NCI-H1417 treated with DMSO at 0.1 percent for 48 hours (cell line): Measurements from ENCODE around the gene UGGT2.
"Not testable (repeated sequence)": the region's sequence is repeated elsewhere in the genome, so short reads cannot be mapped to it uniquely, and the experiment has no call there.

Source experiments
- DNase-seq: peaks from one replicate; lab custom pipeline; 2025; lab: John Stamatoyannopoulos, UW

UGGT2 gene

DNA sequence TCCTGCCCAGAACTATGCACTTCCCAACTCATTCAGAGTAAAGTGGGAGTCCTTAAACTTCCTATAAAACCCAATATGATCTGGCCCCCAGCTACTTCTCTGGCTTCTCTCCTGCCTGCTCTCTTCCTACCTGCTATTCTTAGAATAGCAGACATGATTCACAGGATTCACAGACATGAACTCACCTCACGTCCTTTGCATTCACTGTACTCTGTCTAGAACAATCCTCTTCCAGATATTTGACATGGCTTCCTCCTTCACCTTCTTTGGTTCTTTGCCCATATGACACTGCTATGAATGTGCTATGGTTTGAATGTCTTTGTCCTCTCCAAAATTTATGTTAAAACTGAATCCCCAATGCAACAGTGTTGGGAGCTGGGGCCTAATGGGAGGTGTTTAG, 154.9 kb downstream of the UGGT2 start:
- no peak for DNase-seq

DNA sequence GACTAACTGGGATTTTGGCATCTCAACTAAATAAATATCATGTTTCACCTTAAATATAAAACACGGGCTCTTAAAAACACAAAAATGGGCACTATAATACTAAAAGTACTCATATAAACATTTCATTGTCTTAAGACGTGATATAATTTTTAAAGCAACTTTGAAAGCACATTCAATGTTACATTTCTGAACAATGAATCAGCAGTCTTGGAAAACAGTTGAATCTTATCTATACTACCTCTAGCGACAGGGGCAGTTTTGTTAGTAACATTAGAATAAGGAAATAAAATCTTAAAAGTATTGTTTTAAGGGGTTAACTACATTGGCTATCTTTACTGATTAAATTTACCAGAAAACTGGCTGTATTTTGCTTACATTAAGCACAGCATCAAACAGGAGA, 156.9 kb downstream of the UGGT2 start:
- DNase-seq, result no peak

DNA sequence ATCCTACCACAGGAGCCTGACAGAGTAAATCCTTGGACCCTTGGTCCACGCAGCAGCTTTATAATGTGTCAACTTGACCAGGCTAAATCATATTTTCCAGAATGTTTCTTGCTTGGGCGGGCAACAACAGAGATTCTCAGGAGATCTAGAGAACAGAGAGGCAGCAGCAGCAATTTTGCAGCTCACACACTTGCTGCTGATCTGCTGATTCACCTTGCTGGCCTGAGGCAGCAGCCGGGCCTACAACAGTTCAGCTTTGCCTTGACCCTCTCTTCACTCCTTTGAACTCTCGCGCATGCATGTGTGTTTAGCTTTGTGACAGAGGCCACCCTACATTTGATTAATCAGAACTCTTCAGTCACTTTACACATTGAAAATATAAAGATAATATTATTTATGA, 159.3 kb downstream of the UGGT2 start:
- DNase-seq, result no peak

DNA sequence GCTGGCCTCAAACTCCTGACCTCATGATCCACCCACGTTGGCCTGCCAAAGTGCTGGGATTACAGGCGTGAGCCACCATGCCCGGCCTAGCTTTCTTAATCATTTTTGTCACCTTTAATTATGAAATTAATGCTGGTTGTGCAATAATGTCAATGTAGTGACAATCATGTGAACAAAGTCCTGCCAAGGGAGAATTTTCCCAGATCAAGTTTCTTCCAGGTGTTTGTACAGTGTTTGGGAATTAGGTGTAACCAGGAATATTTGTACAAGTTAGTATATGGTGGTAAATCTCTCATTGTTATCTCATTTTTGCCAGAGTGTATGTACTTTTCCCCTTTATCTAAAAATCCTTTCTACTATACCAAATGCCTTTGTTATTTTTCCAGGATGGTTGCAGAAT, 171.1 kb downstream of the UGGT2 start:
- no peak for DNase-seq

DNA sequence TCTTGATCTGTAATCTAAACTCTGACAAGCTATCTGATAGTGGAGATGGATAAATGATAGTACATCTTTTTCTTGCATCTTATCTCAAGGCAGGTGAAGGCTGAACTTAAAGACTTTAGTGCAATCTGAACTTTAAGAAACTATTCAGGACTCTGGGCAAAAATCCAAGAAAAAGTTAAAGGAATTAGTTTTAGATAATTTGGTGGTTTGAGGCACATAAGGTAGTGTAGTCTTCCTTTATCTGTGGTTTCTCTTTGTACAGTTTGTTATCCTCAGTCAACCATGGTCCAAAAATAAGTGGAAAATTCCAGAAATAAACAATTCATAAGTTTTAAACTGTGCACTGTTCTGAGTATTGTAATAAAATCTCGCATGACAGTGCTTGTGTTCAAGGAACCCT, 172.9 kb downstream of the UGGT2 start:
- DNase-seq, result no peak

DNA sequence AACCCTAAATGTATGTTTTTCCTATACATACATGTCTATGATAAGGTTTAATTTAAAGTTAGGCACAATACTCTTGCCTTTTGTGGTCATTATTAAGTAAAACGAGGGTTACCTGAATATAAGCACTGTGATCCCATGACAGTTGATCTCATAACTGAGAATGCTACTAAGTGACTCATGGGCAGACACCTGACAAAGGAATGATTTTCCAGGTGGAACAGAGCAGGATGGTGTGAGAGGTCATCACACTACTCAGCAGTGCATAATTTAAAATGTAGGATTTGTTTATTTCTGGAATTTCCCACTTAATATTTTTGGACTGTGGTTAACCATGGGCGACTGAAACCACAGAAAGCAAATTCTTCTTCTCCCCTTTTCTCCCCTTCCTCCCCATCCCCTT, 178.9 kb downstream of the UGGT2 start:
- no peak for DNase-seq

DNA sequence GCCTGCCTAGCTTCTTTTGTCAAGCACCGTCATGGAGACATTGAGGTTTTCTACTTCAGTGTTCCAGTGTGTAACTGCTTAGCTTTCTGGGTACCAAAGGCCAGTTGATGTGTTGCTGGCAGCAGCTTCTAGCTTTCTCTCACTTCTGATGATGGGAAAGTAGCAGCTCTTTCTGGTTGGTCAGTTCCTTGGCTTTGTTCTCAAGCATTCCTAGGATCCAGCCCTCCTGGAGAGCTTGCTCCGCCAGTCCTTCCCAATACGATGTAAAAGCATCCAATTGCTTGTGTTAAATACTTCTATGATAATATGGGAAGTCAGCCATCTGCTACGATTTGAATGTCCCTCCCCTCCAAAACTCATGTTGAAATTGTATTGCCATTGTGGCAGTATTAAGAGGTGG, 182.8 kb downstream of the UGGT2 start:
- DNase-seq, result no peak

DNA sequence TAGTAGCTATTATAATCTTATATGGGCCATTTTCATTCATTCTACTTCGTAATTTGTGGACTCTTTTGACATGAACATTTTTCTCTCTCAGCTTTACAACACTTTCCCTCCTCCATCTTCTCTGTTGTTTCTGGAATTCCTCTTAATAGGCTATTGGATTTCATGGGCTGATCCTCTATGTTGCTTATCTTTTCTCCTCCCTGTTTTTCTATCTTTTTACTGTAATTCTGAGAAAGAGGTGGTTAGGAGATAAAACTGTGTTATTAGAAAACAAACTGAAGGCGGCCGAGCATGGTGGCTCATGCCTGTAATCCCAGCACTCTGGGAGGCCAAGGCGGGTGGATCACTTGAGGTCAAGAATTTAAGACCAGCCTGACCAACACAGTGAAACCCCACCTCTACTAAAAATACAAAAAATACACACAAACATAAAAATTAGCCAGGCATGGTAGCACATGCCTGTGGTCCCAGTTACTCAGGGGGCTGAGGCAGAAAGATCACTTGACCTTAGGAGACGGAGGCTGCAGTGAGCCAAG, 188.1 kb downstream of the UGGT2 start:
- DNase-seq, result no peak

DNA sequence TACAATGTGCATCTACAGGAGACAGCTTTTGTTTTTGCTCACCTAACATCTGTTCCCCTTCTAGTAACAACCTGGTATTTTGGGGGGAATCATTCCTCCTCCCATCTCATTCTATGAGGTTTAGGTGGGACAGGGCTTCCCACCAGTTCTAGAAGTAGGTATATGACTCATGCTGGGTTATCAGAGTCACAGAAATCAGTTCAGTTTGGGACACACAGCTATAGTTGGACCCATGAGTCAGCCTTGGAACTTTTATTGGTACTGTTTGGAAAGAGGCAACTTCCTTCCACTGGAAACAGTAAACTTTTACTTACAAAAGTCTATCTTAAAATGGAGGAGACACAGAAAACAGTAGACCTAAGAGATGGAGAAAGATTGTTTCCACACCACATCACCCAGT, 190.8 kb downstream of the UGGT2 start:
- DNase-seq, result no peak

DNA sequence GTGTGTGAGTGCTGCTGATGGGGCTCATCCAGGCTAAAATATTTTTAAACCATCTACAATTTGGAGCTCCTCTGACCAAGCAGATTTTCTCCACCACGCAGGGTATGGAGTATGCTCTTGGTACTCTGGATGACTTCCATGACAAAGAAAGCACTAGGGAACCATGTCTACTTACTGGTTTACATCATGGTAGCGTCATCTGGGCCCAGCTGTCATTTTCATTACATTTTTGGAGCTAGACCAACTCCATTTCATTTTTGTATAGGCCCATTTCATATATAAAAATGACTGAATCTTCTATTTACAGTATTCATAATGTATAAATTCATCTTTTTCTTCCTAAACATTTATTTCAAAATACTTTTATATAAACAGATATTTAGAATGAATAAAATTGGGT, 191.9 kb downstream of the UGGT2 start:
- DNase-seq, result no peak

DNA sequence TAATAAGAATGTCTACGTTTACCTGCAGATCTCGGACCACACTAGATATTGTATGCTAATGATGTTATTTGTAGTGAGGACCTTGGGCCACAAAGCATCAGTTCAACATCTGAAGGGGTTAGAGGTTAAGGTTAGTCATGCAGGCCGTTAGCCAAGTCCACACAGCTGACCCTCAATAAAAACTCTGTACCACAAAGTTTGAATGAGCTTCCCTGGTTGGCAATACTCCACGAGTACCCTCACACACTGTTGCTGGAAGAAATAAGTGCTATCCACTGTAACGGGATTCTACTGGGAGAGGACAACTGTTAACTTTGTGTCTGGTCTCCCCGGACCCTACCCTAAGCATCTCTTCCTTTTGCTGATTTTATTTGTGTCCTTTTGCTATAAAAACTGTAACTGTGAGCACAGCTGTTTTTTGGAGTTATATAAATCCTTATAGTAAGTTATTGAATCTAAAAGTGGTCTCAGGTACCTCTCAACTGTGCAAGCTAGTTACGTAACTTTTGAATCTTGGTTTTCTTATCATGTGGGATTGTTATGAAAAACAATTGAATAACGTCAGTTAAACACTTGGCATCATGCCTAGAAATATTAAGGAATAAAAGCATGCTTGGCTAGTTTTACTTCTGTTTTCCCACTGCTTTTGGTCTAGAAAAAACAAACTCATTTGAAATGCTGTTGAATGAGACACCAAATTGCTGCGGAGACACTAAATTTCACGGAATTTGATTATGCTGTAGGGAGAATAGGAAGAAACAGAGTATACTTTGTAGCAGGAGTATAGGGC, 194.7 kb downstream of the UGGT2 start:
- DNase-seq, result no peak

DNA sequence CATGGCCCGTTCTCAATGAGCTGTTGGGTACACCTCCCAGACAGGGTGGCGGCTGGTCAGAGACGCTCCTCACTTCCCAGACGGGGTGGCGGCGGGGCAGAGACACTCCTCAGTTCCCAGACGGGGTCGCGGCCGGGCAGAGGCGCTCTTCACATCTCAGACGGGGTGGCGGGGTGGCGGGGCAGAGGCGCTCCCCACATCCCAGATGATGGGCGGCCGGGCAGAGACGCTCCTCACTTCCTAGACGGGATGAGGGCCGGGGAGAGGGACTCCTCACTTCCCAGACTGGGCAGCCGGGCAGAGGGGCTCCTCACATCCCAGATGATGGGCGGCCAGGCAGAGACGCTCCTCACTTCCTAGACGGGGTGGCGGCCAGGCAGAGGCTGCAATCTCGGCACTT, 207.5 kb downstream of the UGGT2 start:
- DNase-seq, result not testable (repeated sequence)

DNA sequence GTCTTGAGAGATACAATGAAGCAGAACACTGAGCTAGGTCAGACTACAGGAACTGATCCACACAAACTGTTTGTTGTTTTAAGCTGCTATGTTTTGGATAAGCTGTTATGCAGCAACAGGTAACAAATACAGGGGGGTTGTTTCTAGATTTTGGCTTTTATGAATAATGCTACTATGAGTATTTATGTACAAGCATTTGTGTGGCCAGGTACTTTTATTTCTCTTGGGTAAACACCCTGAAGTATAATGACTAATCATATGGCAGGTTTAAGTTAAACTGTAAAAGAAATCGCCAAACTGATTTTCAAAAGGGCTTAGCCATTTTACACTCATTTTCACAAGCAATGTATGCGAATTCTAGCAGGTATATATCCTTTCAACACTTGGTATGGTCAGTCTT, 210.3 kb downstream of the UGGT2 start:
- DNase-seq, result no peak

DNA sequence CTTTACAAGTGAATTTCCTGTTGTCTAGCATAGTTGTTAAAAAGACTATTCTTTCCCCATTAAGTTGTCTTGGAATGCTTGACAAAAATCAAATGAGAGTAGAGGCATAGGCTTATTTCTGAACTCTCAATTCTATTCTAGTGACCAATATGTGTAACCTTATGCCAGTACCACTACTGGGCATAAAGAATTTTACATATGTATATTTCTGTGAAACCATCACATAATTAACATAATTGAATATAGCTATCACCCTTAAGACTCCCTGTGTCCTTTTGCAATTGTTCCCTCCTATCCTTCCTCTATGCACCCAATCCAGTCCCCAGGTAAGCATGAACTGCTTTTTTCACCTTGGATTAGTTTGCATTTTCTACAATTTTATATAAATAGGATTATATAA, 211.3 kb downstream of the UGGT2 start:
- DNase-seq, result no peak

DNA sequence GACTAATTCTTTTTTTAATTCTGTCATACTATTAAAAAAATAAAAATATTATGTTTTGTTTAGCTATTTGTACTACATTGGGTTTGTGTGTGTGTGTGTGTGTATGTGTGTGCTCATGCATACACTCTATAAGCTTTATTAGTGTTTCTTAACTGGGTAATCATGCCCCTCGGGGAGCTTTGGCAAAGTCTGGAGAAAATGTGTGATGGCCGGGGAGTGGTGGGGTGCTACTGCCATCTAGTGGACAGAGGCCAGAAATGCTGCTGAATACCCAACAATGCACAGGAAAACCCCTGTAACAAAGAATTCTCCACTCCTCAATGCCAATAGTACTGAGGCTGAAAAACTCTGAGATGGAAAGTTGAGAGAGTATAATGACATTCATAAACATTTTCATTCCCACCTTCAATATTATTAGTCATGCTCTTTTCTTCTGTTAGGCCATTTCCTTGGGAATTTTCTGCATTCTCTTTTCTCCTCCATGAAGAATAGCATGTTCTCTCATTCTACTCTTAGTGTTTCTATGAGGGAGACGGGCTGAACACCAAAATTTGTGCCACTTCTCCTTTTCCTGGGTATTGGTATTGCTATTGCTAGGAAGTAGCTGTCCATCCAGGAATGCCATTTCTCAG, 219.0 kb downstream of the UGGT2 start:
- DNase-seq, result peak; percentile 26

DNA sequence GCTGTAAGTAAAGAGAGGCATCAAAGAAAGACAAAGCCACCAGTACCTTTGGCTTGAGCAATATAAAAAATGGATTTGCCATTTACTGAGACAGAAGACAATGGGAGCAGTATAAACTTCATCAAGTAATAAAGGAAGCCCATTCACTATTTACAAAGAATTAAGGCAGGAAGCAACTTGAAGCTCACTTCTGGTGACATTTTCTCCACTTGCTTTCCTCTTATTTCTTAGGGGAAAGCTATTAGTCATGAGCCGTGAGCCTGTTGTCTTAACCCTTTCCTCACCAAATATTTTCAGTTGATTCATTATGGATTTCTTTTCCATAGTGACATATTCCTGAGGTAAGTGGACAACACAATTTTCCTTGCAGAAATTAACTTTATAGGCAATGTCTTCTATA, 219.5 kb downstream of the UGGT2 start:
- no peak for DNase-seq

DNA sequence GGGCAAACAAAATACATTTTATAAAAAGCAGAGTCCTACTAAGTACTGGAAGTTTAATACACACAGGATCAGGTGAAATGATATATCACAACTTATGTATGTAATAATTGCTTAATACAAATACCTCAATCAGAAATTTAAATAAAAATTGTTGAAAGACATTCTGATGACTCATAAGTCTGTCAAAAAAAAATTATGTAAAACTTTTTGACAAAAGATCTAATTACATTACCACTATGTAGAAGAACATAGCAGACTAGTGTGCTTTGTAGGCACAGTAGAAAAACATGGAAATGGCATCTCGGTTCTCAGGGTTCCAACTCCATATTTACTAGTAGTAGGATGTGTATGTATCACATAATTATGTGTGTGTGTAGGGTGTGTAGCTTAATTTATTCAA, 220.1 kb downstream of the UGGT2 start:
- DNase-seq, result no peak

DNA sequence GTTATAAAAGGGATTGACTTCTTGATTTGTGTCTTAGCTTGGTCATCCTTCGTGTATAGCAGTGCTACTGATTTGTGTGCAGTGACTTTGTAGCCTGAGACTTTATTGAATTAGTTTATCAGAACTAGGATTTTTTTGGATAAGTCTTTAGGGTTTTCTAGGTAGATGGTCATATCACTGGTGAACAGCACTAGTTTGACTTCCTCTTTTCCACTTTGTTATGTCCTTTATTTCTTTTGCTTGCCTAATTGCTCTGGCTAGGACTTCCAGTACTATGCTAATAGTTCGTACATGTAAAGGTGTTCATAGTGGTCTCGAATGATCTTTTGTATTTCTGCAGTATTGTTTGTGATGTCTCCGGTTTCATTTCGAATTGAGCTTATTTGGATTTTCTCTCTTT, 230.9 kb downstream of the UGGT2 start:
- no peak for DNase-seq

DNA sequence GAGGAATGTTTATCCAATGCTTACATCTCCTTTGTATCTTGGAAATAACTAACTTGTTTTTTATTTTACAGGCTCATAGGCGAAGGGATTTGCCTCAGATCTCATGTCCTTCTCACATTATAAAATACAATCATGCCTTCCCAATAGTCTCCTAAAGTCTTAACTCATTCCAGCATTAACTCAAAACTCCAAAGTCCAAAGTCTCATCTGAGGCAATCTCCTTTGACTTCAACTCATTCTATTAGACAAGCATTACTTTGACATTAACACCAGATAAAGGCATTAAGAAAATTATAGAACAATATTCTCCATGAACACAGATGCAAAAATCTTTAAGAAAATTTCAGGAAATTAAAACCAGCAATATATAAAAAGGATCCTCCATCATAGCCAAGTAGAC, 238.7 kb downstream of the UGGT2 start:
- no peak for DNase-seq

DNA sequence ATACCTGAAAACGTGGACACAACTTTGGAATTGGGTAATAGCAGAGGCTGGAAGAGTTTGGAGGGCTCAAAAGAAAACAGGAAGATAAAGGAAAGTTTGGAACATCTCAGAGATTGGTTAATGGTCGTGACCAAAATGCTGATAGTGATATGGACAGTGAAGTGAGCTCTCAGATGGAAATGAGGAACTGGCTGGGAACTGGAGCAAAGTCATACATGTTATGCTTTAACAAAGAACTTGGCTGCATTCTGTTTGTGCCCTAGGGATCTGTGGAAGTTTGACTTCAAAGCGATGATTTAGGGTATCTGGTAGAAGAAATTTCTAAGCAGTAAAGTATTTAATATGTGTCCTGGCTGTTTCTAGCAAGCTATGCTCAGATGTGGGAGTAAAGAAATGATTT, 240.1 kb downstream of the UGGT2 start:
- DNase-seq, result no peak

DNA sequence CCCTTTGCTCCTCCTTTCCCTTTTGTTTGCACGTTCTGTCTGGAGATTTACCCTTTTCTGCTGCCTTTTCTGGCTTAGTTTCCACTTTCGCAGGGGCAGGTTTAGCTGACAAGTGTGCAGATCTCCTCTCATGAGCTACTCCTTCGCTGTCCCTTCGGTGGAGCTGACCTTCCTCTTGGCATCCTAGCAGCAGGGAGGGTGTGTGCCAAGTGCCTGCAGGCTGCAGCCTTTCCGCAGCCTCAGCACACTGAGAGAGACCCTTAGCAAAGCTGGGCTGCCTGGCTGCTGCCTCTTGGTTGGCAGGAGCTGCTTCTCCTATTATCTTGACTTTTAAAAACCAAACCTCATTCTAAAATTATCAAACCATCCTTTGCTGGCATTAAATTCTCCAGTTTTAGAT, 243.8 kb downstream of the UGGT2 start:
- no peak for DNase-seq

DNA sequence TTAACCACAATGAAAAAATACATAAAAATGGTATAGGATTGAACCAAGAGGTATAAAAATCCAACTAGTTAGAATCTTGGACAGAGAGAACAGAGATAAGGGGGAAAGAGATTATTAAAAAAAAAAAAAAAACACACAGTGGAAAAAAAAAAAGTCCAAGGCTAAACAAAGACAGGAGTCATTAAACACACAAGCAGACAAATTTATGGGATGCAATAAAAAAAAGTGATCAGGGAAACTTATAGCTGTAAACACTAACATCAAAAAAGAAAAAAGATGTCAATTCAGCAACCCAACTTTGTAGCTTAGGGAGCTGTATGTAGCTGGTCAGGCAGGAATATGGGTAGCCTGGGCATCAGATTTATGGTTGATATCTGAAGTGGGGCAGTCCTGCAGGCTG, 247.3 kb downstream of the UGGT2 start:
- no peak for DNase-seq

DNA sequence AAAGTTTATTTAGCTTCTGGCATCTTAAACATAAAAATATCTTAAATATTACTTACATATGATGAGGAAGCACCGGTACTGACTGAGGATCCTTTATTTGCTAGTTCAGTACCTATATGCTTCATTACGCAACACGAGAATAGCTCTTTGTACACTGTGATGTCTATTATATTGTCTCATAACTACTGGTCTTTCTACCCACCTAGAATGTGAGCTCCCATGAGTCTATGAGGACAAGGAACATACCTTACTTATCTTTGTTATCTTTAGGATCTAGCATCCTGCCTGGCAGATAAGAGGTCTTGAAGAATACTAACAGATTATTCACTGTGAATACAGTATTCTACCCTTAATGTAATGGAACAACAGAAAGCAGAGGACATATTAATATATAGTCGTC, 251.4 kb downstream of the UGGT2 start:
- no peak for DNase-seq

DNA sequence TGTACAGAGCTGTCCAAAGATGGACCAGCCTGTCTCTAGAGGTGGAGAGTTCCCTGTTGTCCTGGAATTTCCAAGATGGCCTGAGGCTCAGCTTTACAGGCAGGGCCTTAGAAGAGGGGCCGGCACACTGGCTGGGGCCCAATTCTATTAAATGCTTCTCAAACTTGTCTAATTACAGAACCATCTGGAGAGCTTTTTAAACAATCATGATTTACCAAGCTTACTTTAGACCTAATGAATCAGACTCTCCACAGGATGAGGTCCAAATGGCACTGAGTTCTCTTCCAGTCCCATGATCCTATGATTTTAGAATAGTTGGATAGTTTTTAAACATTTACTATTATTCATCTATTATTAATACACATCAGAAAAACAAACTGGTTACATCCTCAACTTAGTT, 252.8 kb downstream of the UGGT2 start:
- DNase-seq, result no peak
